H9 (cell line): ENCODE data around the gene NAPA. TPM values are rescaled to one million over a fixed set of nuclear protein-coding genes. Genes with fewer than 3 reads are reported as not detected.

Source experiments
- DNase-seq: peaks from one replicate; pipeline ENCODE4 v3.0.0-alpha.2; 2017
- H2AFZ ChIP-seq: one replicate; pipeline ENCODE4 v1.6.1; 2013; ENCODE audit warnings: mild to moderate bottlenecking, low read length, control low read depth, moderate library complexity
- H2AK5ac ChIP-seq: 2 replicates; pipeline ENCODE4 v1.6.1; 2013; ENCODE audit warnings: low read length, control low read depth, mixed read lengths; ENCODE audit not compliant: insufficient read length
- H2BK120ac ChIP-seq: one replicate; pipeline ENCODE4 v1.6.1; 2013; ENCODE audit warnings: low read depth, mild to moderate bottlenecking, low read length, control low read depth, inconsistent platforms; ENCODE audit not compliant: poor library complexity, severe bottlenecking
- H2BK12ac ChIP-seq: 2 replicates; pipeline ENCODE4 v1.6.1; 2013; ENCODE audit warnings: low read length, control low read depth, mixed read lengths, low read depth; ENCODE audit not compliant: insufficient read length
- H2BK15ac ChIP-seq: 2 replicates; pipeline ENCODE4 v1.6.1; 2013; ENCODE audit warnings: low read depth, low read length, control low read depth
- H2BK20ac ChIP-seq: one replicate; pipeline ENCODE4 v1.6.1; 2013; ENCODE audit warnings: low read depth, mild to moderate bottlenecking, low read length, control low read depth, inconsistent platforms; ENCODE audit not compliant: poor library complexity, severe bottlenecking
- H2BK5ac ChIP-seq: 2 replicates; pipeline ENCODE4 v1.6.1; 2013; ENCODE audit warnings: low read length, control low read depth, mixed read lengths; ENCODE audit not compliant: insufficient read length
- H3K14ac ChIP-seq: 2 replicates; pipeline ENCODE4 v1.6.1; 2013; ENCODE audit warnings: low read length, control low read depth; ENCODE audit not compliant: insufficient read depth
- H3K18ac ChIP-seq: 2 replicates; pipeline ENCODE4 v1.6.1; 2013; ENCODE audit warnings: low read depth, mild to moderate bottlenecking, mixed read lengths, low read length, control low read depth; ENCODE audit not compliant: insufficient read length
- H3K23ac ChIP-seq: 2 replicates; pipeline ENCODE4 v1.6.1; 2013; ENCODE audit warnings: low read length, control low read depth, mixed read lengths, low read depth; ENCODE audit not compliant: insufficient read length
- H3K23me2 ChIP-seq: 2 replicates; pipeline ENCODE4 v1.6.1; 2013; ENCODE audit warnings: low read depth, mild to moderate bottlenecking, mixed read lengths, low read length, control low read depth; ENCODE audit not compliant: insufficient read length, poor library complexity, severe bottlenecking
- H3K27ac ChIP-seq: 2 replicates; pipeline ENCODE4 v1.5.1; 2013; ENCODE audit warnings: low read length, control low read depth, mixed read lengths, low read depth; ENCODE audit not compliant: insufficient read length
- H3K27me3 ChIP-seq: 2 replicates; pipeline ENCODE4 v1.6.1; 2013; ENCODE audit warnings: low read length, control low read depth, inconsistent platforms; ENCODE audit not compliant: insufficient read depth
- H3K4ac ChIP-seq: 2 replicates; pipeline ENCODE4 v1.6.1; 2013; ENCODE audit warnings: low read depth, mild to moderate bottlenecking, control low read depth, inconsistent platforms, low read length, moderate library complexity
- H3K4me1 ChIP-seq: 2 replicates; pipeline ENCODE4 v1.6.1; 2013; ENCODE audit warnings: low read length, control low read depth, inconsistent platforms; ENCODE audit not compliant: insufficient read depth
- H3K4me2 ChIP-seq: 2 replicates; pipeline ENCODE4 v1.6.1; 2013; ENCODE audit warnings: low read length, control low read depth, mixed read lengths; ENCODE audit not compliant: insufficient read length, insufficient read depth
- H3K56ac ChIP-seq: 2 replicates; pipeline ENCODE4 v1.6.1; 2013; ENCODE audit warnings: low read depth, mild to moderate bottlenecking, mixed read lengths, low read length, control low read depth; ENCODE audit not compliant: insufficient read length
- H3K79me1 ChIP-seq: 2 replicates; pipeline ENCODE4 v1.6.1; 2013; ENCODE audit warnings: low read depth, mild to moderate bottlenecking, moderate library complexity, low read length, control low read depth, inconsistent platforms; ENCODE audit not compliant: insufficient read depth, poor library complexity, severe bottlenecking
- H3K79me2 ChIP-seq: 2 replicates; pipeline ENCODE4 v1.6.1; 2013; ENCODE audit warnings: low read length, control low read depth, inconsistent platforms; ENCODE audit not compliant: insufficient read depth
- H3K9ac ChIP-seq: 2 replicates; pipeline ENCODE4 v1.6.1; 2013; ENCODE audit warnings: low read length, control low read depth, mixed read lengths; ENCODE audit not compliant: insufficient read length; ENCODE audit errors: extremely low read depth
- H3K9me3 ChIP-seq: one replicate; pipeline ENCODE4 v1.6.1; 2013; ENCODE audit warnings: low read depth, low read length, inconsistent platforms; ENCODE audit not compliant: control insufficient read depth
- H3T11ph ChIP-seq: one replicate; pipeline ENCODE4 v1.6.1; 2013; ENCODE audit warnings: mild to moderate bottlenecking, low read length, control low read depth, inconsistent platforms
- H4K20me1 ChIP-seq: one replicate; pipeline ENCODE4 v1.6.1; 2013; ENCODE audit not compliant: control insufficient read depth, insufficient read length, insufficient read depth
- H4K5ac ChIP-seq: 2 replicates; pipeline ENCODE4 v1.6.1; 2013; ENCODE audit warnings: low read depth, mild to moderate bottlenecking, mixed read lengths, low read length, control low read depth; ENCODE audit not compliant: insufficient read length
- H4K8ac ChIP-seq: replicated peaks from 2 replicates; pipeline ENCODE4 v1.6.1; 2013; ENCODE audit warnings: low read length, control low read depth, mixed read lengths, low read depth; ENCODE audit not compliant: insufficient read length
- H4K91ac ChIP-seq: 2 replicates; pipeline ENCODE4 v1.6.1; 2013; ENCODE audit warnings: low read depth, mild to moderate bottlenecking, moderate library complexity, mixed read lengths, low read length, control low read depth; ENCODE audit not compliant: insufficient read length
- H3K27ac Mint-ChIP-seq, 3 experiments: 2 replicates in 2 of 3; 3 replicates in 1 of 3; pipeline ENCODE4 v1.8.0; 2020 to 2021; ENCODE audit warnings: mixed read lengths in 3 of 3, mild to moderate bottlenecking in 1 of 3, moderate library complexity in 1 of 3
- H3K27me3 Mint-ChIP-seq: 2 replicates; pipeline ENCODE4 v1.8.0; 2021; ENCODE audit warnings: low read depth, mild to moderate bottlenecking, moderate library complexity, mixed read lengths
- H3K36me3 Mint-ChIP-seq, 3 experiments: 2 replicates in 2 of 3; 3 replicates in 1 of 3; pipeline ENCODE4 v1.8.0; 2020 to 2021; ENCODE audit warnings: low read depth in 3 of 3, mixed read lengths in 3 of 3; ENCODE audit not compliant: insufficient read depth in 1 of 3
- H3K4me1 Mint-ChIP-seq, 2 experiments: 2 replicates each; pipeline ENCODE4 v1.8.0; 2020; ENCODE audit warnings: mixed read lengths in 2 of 2
- H3K4me3 Mint-ChIP-seq, 2 experiments: 2 replicates in 1 of 2; 3 replicates in 1 of 2; pipeline ENCODE4 v1.8.0; 2020 to 2021; ENCODE audit warnings: mild to moderate bottlenecking in 2 of 2, mixed read lengths in 2 of 2, moderate library complexity in 1 of 2
- H3K9me3 Mint-ChIP-seq, 2 experiments: 2 replicates in 1 of 2; 3 replicates in 1 of 2; pipeline ENCODE4 v1.8.0; 2020; ENCODE audit warnings: mild to moderate bottlenecking in 2 of 2, mixed read lengths in 2 of 2, moderate library complexity in 1 of 2
- CTCF ChIP-seq: fragments of 200-600 bp; sonication (generic); conservative IDR thresholded peaks from 3 replicates; pipeline ENCODE4 v1.8.0; 2021; ENCODE audit warnings: antibody characterized with exemption, mild to moderate bottlenecking
- WGBS: extraction: QIAGEN DNeasy Blood & Tissue Kit; methylation state at CpG from one replicate; pipeline ENCODE4 v1.1.7; 2013; ENCODE audit warnings: missing lambda C conversion rate, low lambda C conversion rate, mixed read lengths; ENCODE audit not compliant: insufficient read length; ENCODE audit errors: extremely low coverage; 5-methylcytosine and 5-hydroxymethylcytosine counted together
- total RNA-seq: library from RNA; stranded (reverse); gene quantifications from 2 replicates; pipeline ENCODE4 v1.2.1, GENCODE V29; 2021

NAPA gene
- total RNA-seq, 1 experiment from 2014 or later: 62.8 TPM

GRCh38 chr19:47539747-47540311 is 25.0 kb upstream of the NAPA start:
- no peak overlapping the region for H2AK5ac ChIP-seq
- TF ChIP-seq CTCF: no peak
- Mint-ChIP-seq H3K36me3 (no peaks in the 10 kb centered on the region; a peak in 3 of 7 replicates), H3K4me1 (peaks cover 0 to 5% of the 10 kb centered on the region in 2 experiments; a peak in 2 of 4 replicates), H3K27me3 (no peaks in the 10 kb centered on the region; the same call in 1 of the 2 replicates), H3K27ac (peak overlapping the region in 2 of 3 experiments; percentile 66 to 74; a peak in 2 of 7 replicates), H3K9me3 (peaks cover 6 to 8% of the 10 kb centered on the region in 2 experiments), H3K4me3 (no peak overlapping the region)
- H3K18ac ChIP-seq: no peak overlapping the region
- no peak overlapping the region for H3K23ac ChIP-seq
- no peak overlapping the region for H2BK20ac ChIP-seq
- H3K9me3 ChIP-seq: no peaks in the 10 kb centered on the region
- no peak overlapping the region for H3T11ph ChIP-seq
- no peak overlapping the region for H2AFZ ChIP-seq
- no peak for DNase-seq
- H3K14ac ChIP-seq: no peak overlapping the region; the same call in 1 of the 2 replicates
- H3K9ac ChIP-seq: no peak overlapping the region
- no peak overlapping the region for H4K5ac ChIP-seq
- H3K4ac ChIP-seq: no peak overlapping the region
- H3K4me2 ChIP-seq: no peak overlapping the region
- no peak overlapping the region for H4K8ac ChIP-seq
- H3K4me1 ChIP-seq: no peaks in the 10 kb centered on the region
- H2BK120ac ChIP-seq: no peak overlapping the region
- H3K79me1 ChIP-seq: no peaks in the 10 kb centered on the region
- no peaks in the 10 kb centered on the region for H3K23me2 ChIP-seq
- H4K91ac ChIP-seq: no peak overlapping the region
- no peak overlapping the region for H3K56ac ChIP-seq
- H2BK5ac ChIP-seq: no peak overlapping the region
- H4K20me1 ChIP-seq: no peaks in the 10 kb centered on the region
- no peak overlapping the region for H2BK15ac ChIP-seq
- no peaks in the 10 kb centered on the region for H3K79me2 ChIP-seq
- H3K27me3 ChIP-seq: no peaks in the 10 kb centered on the region
- H3K27ac ChIP-seq: no peak overlapping the region
- H2BK12ac ChIP-seq: no peak overlapping the region
- no CpG with 5 or more reads among the region's 12 CpGs for WGBS
